Gastrocnemius medialis (tissue), 4 donors: ENCODE data around the gene DENND4C. TPM values are rescaled to one million over a fixed set of nuclear protein-coding genes. Genes with fewer than 3 reads are reported as not detected.
A peak's percentile ranks its signal among the peaks of the same experiment; 100 is the strongest.
"Not testable (repeated sequence)": the region's sequence is repeated elsewhere in the genome, so short reads cannot be mapped to it uniquely, and the experiment has no call there.

Experiments used
- ATAC-seq, 2 donors: fragments of 150-250 bp; one replicate each; pipeline ENCODE4 v1.9.1; 2016
- DNase-seq, 2 donors: peaks; one replicate each; pipeline ENCODE4 v3.0.0-alpha.2; 2019
- H3K27ac ChIP-seq, 4 donors: fragments of 200-600 bp; sonication (generic); 1 replicate in 1 of 4; 2 replicates in 3 of 4; pipeline ENCODE4 v1.5.1; 2016 to 2018; ENCODE audit warnings: mild to moderate bottlenecking in 2 of 4, moderate library complexity in 1 of 4
- H3K27me3 ChIP-seq, 3 donors: fragments of 200-600 bp; sonication (generic) in 2 of 3; 1 replicate in 1 of 3; 2 replicates in 2 of 3; pipeline versions ENCODE4 v1.5.1 to v1.6.0; 2016 to 2019; ENCODE audit warnings: mild to moderate bottlenecking in 1 of 3, moderate library complexity in 1 of 3
- H3K36me3 ChIP-seq, 2 donors: fragments of 200-600 bp; sonication (generic) in 1 of 2; one replicate each; pipeline ENCODE4 v1.5.1; 2017 to 2018
- H3K4me1 ChIP-seq, 2 donors: fragments of 200-600 bp; sonication (generic) in 1 of 2; one replicate each; pipeline ENCODE4 v1.5.1; 2016 to 2017; ENCODE audit warnings: mild to moderate bottlenecking in 2 of 2
- H3K4me3 ChIP-seq, 4 donors: fragments of 200-600 bp; sonication (generic) in 3 of 4; 1 replicate in 1 of 4; 2 replicates in 3 of 4; pipeline ENCODE4 v1.5.1; 2016 to 2019; ENCODE audit warnings: mild to moderate bottlenecking in 2 of 4
- H3K9me3 ChIP-seq, 3 donors: fragments of 200-600 bp; sonication (generic) in 2 of 3; 1 replicate in 1 of 3; 2 replicates in 2 of 3; pipeline ENCODE4 v1.5.1; 2016 to 2019
- CTCF ChIP-seq, 5 experiments: fragments of 450-650 bp in 3 of 5; fragments of 200-600 bp in 2 of 5; sonication (generic) in 2 of 5; IDR thresholded peaks in 4 of 5; conservative IDR thresholded peaks in 1 of 5; 1 replicate in 4 of 5; 2 replicates in 1 of 5; pipeline ENCODE4 v1.5.1; 2016 to 2019; ENCODE audit warnings: antibody characterized with exemption in 5 of 5, mild to moderate bottlenecking in 3 of 5, moderate library complexity in 3 of 5
- POLR2A ChIP-seq, 2 donors: fragments of 450-650 bp; IDR thresholded peaks; one replicate each; pipeline ENCODE4 v1.6.1; 2017; ENCODE audit warnings: antibody characterized with exemption in 2 of 2, mild to moderate bottlenecking in 2 of 2, moderate library complexity in 2 of 2
- in situ Hi-C, 4 donors: fragments of 200-750 bp; cut with MboI; loops; one replicate each; pipeline versions ENCODE4 v1.15.0 to v1.8.0; 2017; ENCODE audit warnings: low sequenced_read_pairs in 4 of 4
- intact Hi-C: fragments of 100-400 bp; cut with DNase I; formaldehyde crosslinking; loops from one replicate; pipeline ENCODE4 v1.15.1; 2023; ENCODE audit warnings: low total_unique reads
- total RNA-seq, 4 donors: library from RNA; depleted of rRNA; stranded (reverse); fragments of >200 nt; gene quantifications; one replicate each; pipeline versions ENCODE4 v1.1.0 to v1.2.3, GENCODE V29; 2016

Gene DENND4C
- total RNA-seq, 4 donors from 2014 or later, result 19.2 to 34.0 (median 21.3) TPM

- TF ChIP-seq CTCF (IDR thresholded peaks at IDR 0.05 in 4 of 5, conservative IDR thresholded peaks at IDR 0.05 in 1 of 5), result peak in 1 of 5 experiments; percentile 3
- no peak for TF ChIP-seq POLR2A (IDR thresholded peaks at IDR 0.05)
- Histone ChIP-seq H3K27me3 (no peaks in the 10 kb centered on the region), H3K4me3 (peak overlapping the region; percentile 84 to 97 (median 93)), H3K4me1 (peaks cover 13 to 16% of the 10 kb centered on the region in 2 donors), H3K27ac (peak overlapping the region; percentile 82 to 89 (median 88)), H3K9me3 (no peaks in the 10 kb centered on the region), H3K36me3 (no peaks in the 10 kb centered on the region)
- in situ Hi-C loops, result loop anchor here in 1 of 4 donors (25.0 kb wide), 1 partner anchor 97 kb away; no protein-coding TSS in a partner anchor
- intact Hi-C loops, result loop anchor here (2.0 kb wide), 1 partner anchor 29 kb away; the partner anchor contains the start of gene RPS6
- DNase-seq, result peak in 1 of 2 donors; percentile 32
- peak; percentile 12 to 31 for ATAC-seq
Observed at GRCh38 chr9:19409401-19410194, 179.1 kb downstream of the DENND4C start.

DNA sequence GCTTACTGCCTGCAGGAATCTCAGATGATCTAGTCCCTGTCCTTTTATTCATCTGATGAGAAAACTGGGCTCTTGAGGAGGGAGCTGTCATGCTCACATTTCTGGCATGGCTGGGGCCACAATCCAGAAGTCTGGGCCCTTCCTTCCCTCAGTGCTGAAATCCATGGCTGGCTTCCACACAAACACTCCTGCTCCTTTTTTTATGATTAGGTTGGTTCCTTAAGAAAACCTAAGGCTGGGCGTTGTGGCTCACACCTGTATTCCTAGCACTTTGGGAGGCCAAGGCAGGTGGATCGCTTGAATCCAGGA lies 179.7 kb downstream of the DENND4C start:
- peaks cover 13 to 16% of the 10 kb centered on the region in 2 donors for H3K4me1 ChIP-seq
- DNase-seq (no peak), ATAC-seq (no peak)
- peak overlapping the region; percentile 84 to 97 (median 93) for H3K4me3 ChIP-seq
- no peaks in the 10 kb centered on the region for H3K27me3 ChIP-seq
- no peaks in the 10 kb centered on the region for H3K36me3 ChIP-seq
- H3K27ac ChIP-seq, result peak overlapping the region; percentile 82 to 89 (median 88)
- TF ChIP-seq CTCF (IDR thresholded peaks at IDR 0.05 in 4 of 5, conservative IDR thresholded peaks at IDR 0.05 in 1 of 5) (no peak), POLR2A (IDR thresholded peaks at IDR 0.05) (no peak)
- in situ Hi-C loops, result loop anchor here in 1 of 4 donors (25.0 kb wide), 1 partner anchor 98 kb away; no protein-coding TSS in a partner anchor
- H3K9me3 ChIP-seq, result no peaks in the 10 kb centered on the region
- intact Hi-C loops, result no loop called here

GRCh38 chr9:19410594-19410993 lies 180.1 kb downstream of the DENND4C start:
- H3K4me3 ChIP-seq, result no peak overlapping the region
- H3K27me3 ChIP-seq, result no peaks in the 10 kb centered on the region
- H3K36me3 ChIP-seq, result no peaks in the 10 kb centered on the region
- no peaks in the 10 kb centered on the region for H3K9me3 ChIP-seq
- peak overlapping the region in 2 of 4 donors; percentile 88 to 89 for H3K27ac ChIP-seq
- intact Hi-C loops (no loop called here), in situ Hi-C loops (loop anchor here in 1 of 4 donors (25.0 kb wide), 1 partner anchor 98 kb away; no protein-coding TSS in a partner anchor)
- peaks cover 13 to 16% of the 10 kb centered on the region in 2 donors for H3K4me1 ChIP-seq
- TF ChIP-seq POLR2A (IDR thresholded peaks at IDR 0.05) (no peak), CTCF (IDR thresholded peaks at IDR 0.05 in 4 of 5, conservative IDR thresholded peaks at IDR 0.05 in 1 of 5) (no peak)
- DNase-seq (no peak), ATAC-seq (no peak)

- in situ Hi-C loops, result loop anchor here in 1 of 4 donors (25.0 kb wide), 1 partner anchor 99 kb away; no protein-coding TSS in a partner anchor
- peaks cover 13 to 16% of the 10 kb centered on the region in 2 donors for H3K4me1 ChIP-seq
- intact Hi-C loops, result no loop called here
Observed at GRCh38 chr9:19411316-19411715, 180.8 kb downstream of the DENND4C start.

DNA sequence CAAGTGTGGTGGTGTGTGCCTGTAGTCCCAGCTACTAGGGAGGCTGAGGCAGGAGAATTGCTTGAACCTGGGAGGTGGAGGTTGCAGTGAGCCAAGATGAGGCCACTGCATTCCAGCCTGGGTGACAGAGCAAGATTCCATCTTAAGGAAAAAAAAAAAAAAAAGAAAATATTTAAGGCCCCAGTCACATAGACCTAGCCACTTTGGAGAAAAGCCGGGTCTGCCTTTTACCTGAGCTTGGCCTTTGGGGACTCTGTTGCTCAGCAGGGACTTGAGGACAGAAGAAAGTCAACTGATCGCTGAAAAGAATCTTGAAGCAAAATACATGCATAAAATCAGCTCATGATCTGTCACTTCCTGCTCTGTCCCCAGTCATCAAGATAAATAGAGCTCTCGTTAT lies 183.0 kb downstream of the DENND4C start:
- H3K36me3 ChIP-seq, ATAC-seq, H3K27ac ChIP-seq, DNase-seq, H3K9me3 ChIP-seq, intact Hi-C loops, H3K27me3 ChIP-seq, H3K4me3 ChIP-seq: not testable (repeated sequence)
- peaks cover 12 to 13% of the 10 kb centered on the region in 2 donors for H3K4me1 ChIP-seq
- in situ Hi-C loops, result loop anchor here in 1 of 4 donors (25.0 kb wide), 1 partner anchor 101 kb away; no protein-coding TSS in a partner anchor

More at GRCh38 chr9:19411316-19411715, 180.8 kb downstream of the DENND4C start:
- no peak overlapping the region for H3K27ac ChIP-seq
- no peaks in the 10 kb centered on the region for H3K36me3 ChIP-seq
- H3K4me3 ChIP-seq, result no peak overlapping the region
- no peaks in the 10 kb centered on the region for H3K9me3 ChIP-seq
- ATAC-seq (no peak), DNase-seq (peak in 1 of 2 donors; percentile 23)
- no peak for TF ChIP-seq POLR2A (IDR thresholded peaks at IDR 0.05)
- no peak for TF ChIP-seq CTCF (IDR thresholded peaks at IDR 0.05 in 4 of 5, conservative IDR thresholded peaks at IDR 0.05 in 1 of 5)
- no peaks in the 10 kb centered on the region for H3K27me3 ChIP-seq
